GM18907 (cell line): ENCODE results near the gene PSMB10.

Experiments used
- ATAC-seq: cut with Tn5 transposase; IDR thresholded peaks from one replicate; pipeline ENCODE4 v1.9.1; 2021; ENCODE audit warnings: mild to moderate bottlenecking, moderate library complexity; ENCODE audit not compliant: unreplicated experiment

Gene PSMB10

DNA sequence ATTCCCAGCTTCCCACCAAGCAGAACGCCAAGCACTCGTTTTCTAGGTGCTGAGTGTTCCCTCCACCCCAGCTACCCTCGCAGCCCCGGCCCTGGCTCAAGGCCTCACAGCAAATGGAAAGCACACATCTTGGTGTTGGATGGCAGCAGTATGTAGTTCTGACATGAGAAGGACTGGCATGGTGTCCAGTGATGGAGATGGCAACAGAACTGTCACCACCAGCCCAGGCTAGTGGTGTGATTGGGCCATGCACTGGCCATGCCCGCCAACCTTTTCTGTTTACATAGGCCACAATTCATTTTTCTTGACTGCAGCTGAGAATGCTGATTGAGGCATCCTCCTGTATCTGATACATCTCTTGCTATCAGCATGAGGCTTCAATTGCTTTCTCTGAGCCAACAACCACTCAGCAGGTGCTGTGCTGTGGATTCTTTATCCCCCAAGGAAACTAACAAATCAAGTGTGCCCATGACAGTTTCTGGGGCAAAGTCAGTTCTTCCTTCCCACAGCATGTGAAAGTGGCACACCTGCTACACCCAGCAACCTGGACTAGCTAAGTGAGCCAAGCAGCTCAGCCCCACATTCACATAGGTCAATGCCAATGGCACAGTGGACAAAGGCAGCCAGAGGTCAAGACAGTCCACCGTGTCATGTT, 28.0 kb upstream of the PSMB10 start:
- ATAC-seq = no peak

- ATAC-seq = no peak
Observed at GRCh38 chr16:67963662-67964321, 27.1 kb upstream of the PSMB10 start.

DNA sequence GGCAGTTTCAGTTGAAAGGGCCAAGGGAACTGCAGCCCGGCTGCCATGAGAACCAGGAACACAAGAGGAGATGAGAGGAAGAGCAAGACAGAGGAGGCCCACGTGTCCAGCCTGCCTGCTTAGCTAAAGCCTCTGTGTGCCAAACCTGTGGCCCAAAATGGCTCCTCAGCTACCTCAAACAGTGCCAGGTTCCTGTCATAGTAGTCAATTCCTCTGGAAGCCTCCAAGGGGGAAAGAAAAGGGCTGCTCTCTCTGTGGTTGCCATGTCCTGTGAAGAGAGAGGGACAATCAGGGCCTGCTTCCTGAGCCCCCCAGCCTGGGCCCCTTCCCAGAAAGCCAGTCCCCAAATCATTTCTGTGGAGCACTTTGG, 26.6 kb upstream of the PSMB10 start:
- no peak for ATAC-seq

- ATAC-seq = no peak
Observed at GRCh38 chr16:67962135-67962534, 25.5 kb upstream of the PSMB10 start.

- ATAC-seq = no peak
Observed at GRCh38 chr16:67961551-67961957, 24.9 kb upstream of the PSMB10 start.

- no peak for ATAC-seq
Observed at GRCh38 chr16:67959536-67960329, 23.1 kb upstream of the PSMB10 start.

DNA sequence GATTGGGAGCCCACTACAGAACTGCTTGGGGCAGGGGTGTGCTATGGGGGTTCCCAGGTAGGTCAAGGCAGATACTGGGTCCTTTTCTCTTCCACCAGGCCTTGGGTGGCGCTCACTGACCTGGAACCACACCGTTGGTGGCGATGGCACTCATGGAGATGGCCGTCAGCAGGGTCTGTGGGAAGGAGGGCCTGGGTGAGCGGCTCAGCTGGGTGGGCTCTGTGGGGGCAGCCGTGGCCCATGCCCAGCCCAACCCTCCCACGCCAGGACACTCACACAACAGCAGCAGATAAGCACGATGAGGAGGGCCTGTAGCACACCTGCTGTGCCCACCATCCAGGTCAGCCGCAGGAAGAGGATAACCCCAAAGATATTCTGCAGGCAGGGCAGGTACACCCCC, 21.0 kb upstream of the PSMB10 start:
- ATAC-seq = no peak

- no peak for ATAC-seq
Observed at GRCh38 chr16:67954421-67955196, 18.0 kb upstream of the PSMB10 start.

- ATAC-seq = no peak
Observed at GRCh38 chr16:67953641-67954375, 17.2 kb upstream of the PSMB10 start.

DNA sequence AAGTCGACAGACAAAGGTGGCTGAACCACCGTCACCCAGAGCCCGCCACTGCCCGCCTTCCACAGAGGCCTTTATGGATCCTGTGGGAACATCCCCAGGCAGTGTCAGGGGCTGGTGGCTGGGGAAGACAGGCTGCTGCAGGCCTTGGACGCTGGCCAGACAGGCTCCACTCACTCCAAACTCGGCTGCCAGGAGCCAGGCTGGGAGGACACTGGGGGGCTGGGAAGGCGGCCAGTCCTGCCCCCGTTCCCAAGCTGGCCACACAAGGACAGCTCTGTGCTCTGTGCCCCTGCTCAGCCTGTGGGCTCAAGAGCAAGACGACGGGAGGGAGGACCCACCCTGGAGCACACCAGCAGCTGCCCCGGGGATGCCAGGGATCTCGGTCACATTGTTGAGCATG, 14.8 kb upstream of the PSMB10 start:
- ATAC-seq = no peak

DNA sequence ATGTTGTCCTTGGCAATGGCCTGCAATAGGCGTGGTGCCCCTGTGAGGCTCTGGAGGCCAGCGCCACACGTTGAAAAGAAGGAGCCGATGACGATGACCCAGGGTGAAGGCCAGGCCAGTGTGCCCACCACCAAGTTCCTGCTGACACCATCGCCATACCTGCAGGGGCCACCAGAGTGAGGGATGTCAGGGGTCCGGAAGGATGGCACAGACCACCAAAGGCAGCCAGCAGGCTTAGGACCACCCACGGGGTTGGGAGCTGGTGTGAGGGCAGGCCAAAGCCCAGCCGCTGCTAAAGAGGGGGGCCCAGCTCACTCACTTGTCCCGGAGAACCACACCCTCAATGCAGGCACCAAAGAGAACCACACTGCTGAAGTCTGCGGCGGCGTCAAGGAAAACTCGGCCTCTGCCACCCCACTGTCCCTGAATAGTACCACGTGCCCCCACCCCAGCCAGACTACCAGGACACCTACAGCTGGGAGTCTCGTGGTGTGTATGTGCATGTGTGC, 13.7 kb upstream of the PSMB10 start:
- ATAC-seq = no peak

DNA sequence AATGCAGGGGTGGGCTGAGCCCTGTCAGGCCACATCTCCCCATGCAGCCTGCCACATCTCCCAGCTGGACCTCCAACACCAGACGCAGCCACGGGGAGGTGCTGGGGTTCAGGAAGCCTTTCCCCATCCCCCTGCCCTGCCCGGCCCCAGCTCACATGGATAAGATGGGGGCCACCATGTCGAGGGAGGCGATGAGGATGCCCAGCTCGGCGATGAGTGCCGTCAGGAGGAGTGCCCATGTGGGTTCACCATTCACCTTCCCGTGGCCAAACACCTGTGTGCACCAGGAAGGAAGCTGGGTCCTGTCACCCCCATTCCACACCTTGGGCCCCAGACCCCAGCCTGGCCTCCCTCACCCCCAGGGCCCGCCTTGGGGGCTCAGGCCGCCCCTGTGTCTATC, 13.0 kb upstream of the PSMB10 start:
- ATAC-seq = no peak

GRCh38 chr16:67948015-67948414, 11.4 kb upstream of the PSMB10 start:
- ATAC-seq = no peak

DNA sequence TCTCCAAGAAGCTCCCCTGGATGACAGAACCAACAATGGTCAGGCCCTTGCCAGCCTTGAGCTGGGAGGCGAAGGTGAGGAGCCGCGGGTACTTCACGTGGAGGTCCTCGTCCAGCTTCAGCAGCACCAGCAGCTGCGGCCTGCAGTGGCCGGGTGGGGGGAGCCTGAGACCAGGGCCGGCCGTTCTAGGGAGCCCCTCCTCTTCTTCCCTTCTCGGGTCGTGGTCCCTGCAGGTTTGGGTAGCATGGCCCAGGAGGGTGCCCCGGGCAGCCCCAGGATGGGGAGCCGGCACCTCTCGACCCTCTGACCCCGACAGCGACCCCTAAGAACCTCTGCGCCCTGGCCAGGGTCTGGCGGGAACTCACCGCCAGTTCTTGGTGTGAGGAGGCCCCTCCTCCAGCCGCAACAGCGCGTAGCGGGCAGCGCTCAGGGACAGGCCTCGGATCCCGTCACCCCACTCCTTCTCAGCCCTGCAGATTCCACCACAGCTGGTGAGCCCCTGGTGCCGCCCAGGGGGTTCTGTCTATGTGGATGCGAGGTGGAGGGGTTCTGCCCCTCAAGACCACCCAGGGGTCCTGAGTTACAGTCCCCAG, 10.4 kb upstream of the PSMB10 start:
- ATAC-seq = no peak

- no peak for ATAC-seq
Observed at GRCh38 chr16:67946128-67946569, 9.5 kb upstream of the PSMB10 start.

- no peak for ATAC-seq
Observed at GRCh38 chr16:67945392-67945933, 8.8 kb upstream of the PSMB10 start.

- ATAC-seq = no peak
Observed at GRCh38 chr16:67944690-67945391, 8.2 kb upstream of the PSMB10 start.

GRCh38 chr16:67943619-67944504, 7.2 kb upstream of the PSMB10 start, which contains the start of gene LCAT:
LCAT (minus strand) TSS chr16:67944120; CDS start chr16:67944101, 19 bp downstream.
- ATAC-seq = no peak
